ENCODE data around the gene GJA3.
A peak's percentile ranks its signal among the peaks of the same experiment; 100 is the strongest.
"Not testable (repeated sequence)": the region's sequence is repeated elsewhere in the genome, so short reads cannot be mapped to it uniquely, and the experiment has no call there.

GJA3 gene

GRCh38 chr13:20182231-20182846 is 21.5 kb upstream of the GJA3 start:
- DNase-seq: peak; percentile 8 to 75 (median 30)

GRCh38 chr13:20181188-20181587 is 20.3 kb upstream of the GJA3 start:
- DNase-seq: no peak

- no peak for DNase-seq
Measured at GRCh38 chr13:20178156-20178555, 17.3 kb upstream of the GJA3 start.

GRCh38 chr13:20177049-20177831 is 16.4 kb upstream of the GJA3 start:
- DNase-seq: no peak

GRCh38 chr13:20175907-20176652 is 15.2 kb upstream of the GJA3 start:
- DNase-seq: no peak

GRCh38 chr13:20175406-20175794 is 14.5 kb upstream of the GJA3 start:
- DNase-seq: no peak

- no peak for DNase-seq
Measured at GRCh38 chr13:20174656-20175405, 14.0 kb upstream of the GJA3 start.

- no peak for DNase-seq
Measured at GRCh38 chr13:20173116-20173746, 12.4 kb upstream of the GJA3 start.

GRCh38 chr13:20171364-20171763 is 10.5 kb upstream of the GJA3 start:
- no peak for DNase-seq

GRCh38 chr13:20170921-20171320 is 10.1 kb upstream of the GJA3 start:
- DNase-seq: no peak

- no peak for DNase-seq
Measured at GRCh38 chr13:20168396-20168795, 7.5 kb upstream of the GJA3 start.

- DNase-seq: no peak
Measured at GRCh38 chr13:20165417-20166257, 4.8 kb upstream of the GJA3 start.

- DNase-seq: no peak
Measured at GRCh38 chr13:20161951-20162300, 1.1 kb upstream of the GJA3 start.

- DNase-seq: peak in 5 of 6 experiments; percentile 7 to 38 (median 30)
Measured at GRCh38 chr13:20161275-20161950, 561 bp upstream of the GJA3 start.

- no peak for DNase-seq
Measured at GRCh38 chr13:20159646-20160305, 1.1 kb downstream of the GJA3 start.

GRCh38 chr13:20157151-20157796 is 3.6 kb downstream of the GJA3 start:
- no peak for DNase-seq

GRCh38 chr13:20156702-20157101 is 4.2 kb downstream of the GJA3 start:
- no peak for DNase-seq

- DNase-seq: not testable (repeated sequence)
Measured at GRCh38 chr13:20153290-20153689, 7.6 kb downstream of the GJA3 start.

GRCh38 chr13:20151612-20152011 is 9.2 kb downstream of the GJA3 start:
- DNase-seq: no peak

GRCh38 chr13:20151016-20151415 is 9.8 kb downstream of the GJA3 start:
- no peak for DNase-seq

Measured in stimulated activated naive CD4-positive, alpha-beta T cell (primary cell).